Islet of Langerhans (tissue), 1 donor: Measurements from ENCODE around the gene TET3.
"Not testable (repeated sequence)": the region's sequence is repeated elsewhere in the genome, so short reads cannot be mapped to it uniquely, and the experiment has no call there.

ENCODE experiments used
- FAIRE-seq: peaks from one replicate; lab custom pipeline; 2011; peaks lifted over from hg19 to GRCh38; lab: Jason Lieb, UNC

TET3 gene

GRCh38 chr2:73984203-73984921 is at the start of gene TET3:
Gene TET3 (plus strand): TSS chr2:73984910. CDS start chr2:73986404, 1,494 bp downstream.
- no peak for FAIRE-seq

DNA sequence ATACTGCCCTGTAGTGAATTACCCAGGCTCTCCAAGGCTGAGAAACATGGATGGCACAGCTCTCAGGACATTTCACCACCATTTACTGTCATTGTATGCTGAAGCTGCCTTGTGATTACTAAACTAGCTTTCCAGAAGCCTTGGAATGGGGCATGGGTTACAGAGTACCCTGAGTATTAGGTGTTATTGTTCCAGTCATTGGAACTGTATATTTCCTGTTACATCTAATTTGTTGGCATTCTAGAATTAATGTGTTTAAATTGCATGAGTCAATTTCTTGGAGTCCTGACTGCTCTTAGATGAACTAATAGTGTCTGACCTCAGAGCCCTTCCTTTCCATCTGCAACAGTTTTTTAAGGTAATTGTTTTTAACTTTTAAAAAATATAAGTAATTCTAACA is 49.1 kb upstream of the TET3 start:
- FAIRE-seq, result no peak

DNA sequence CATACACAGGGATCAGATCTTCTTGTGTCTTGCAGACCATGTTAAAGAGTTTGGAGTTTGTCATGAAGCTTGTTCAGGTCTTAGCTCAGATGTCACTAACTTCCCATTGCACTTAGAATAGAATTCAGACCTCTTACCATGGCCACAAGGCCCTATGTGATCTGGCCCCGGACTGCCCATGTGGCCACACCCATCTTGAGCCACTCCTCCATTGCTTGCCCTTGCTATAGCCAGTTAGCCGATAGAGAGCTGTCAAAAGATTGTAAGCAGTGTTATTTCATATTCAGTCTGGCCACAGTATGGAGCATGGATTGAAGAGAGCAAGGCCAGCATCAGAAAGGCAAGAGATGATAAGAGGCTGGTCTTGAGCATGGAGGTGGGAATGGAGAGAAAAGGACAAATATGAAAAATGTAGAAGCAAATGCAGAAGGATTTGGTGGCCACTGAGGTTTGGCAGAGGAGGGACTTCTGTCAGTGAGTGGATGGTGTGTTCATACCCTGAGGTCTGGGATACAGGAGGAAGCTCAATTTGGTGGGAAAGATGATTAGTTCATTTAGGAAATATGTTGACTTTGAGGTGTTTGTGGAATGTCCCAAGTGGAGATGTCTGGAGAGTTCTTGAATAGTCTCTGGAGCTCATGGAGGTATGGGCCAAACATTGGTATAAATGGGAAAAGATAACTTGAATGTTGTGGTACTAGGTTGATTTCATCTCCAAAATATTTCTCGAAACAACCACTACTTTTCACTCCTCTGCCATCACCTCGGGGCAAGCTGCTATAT is 47.4 kb upstream of the TET3 start:
- no peak for FAIRE-seq

DNA sequence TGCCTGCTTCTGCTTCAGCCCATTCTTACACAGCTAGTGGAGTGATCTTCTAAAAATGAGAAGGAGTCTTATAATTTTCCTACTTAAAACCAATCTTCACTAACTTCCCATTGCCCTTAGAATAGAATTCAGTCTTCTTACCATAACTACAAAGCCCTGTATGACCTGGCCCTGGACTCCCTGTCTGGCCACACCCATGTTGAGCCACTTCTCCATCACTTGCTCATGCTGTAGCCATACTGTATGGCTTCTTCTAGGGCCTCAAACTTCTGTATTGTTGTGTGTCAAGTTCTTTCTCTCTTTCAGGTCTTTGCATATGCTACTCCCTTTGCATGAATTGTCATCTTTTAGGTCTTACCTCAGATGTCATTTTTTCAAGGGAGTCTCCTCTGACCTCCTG is 46.8 kb upstream of the TET3 start:
- FAIRE-seq, result no peak

DNA sequence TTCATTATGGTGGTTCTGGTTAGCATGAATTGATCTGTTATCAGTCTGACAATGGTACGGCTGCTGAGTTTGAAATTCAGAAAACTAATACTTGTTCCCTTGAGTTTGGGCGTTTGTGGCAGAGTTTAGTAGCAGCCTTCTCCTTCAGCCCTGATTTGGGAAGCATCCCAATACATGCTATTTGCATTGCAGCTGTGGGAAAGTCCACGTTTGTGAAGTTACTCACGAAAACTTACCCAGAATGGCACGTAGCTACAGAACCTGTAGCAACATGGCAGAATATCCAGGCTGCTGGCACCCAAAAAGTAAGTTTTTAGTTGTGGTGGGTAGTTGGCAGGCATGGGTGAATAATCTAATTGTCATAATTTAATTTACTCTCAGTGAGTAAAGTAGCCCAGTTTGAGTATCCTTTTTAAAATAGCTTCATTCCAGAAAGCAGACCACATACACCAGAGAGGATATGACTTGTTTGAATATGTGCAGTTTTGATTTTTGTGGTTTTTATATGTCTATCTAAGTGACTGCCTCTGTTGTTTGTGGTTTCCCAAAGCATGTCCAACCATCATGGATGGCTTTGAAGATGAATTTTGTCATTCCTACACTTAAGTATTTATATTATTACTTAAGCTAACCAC is 45.9 kb upstream of the TET3 start:
- no peak for FAIRE-seq

- FAIRE-seq, result no peak
Measured at GRCh38 chr2:73939419-73939818, 45.3 kb upstream of the TET3 start.

DNA sequence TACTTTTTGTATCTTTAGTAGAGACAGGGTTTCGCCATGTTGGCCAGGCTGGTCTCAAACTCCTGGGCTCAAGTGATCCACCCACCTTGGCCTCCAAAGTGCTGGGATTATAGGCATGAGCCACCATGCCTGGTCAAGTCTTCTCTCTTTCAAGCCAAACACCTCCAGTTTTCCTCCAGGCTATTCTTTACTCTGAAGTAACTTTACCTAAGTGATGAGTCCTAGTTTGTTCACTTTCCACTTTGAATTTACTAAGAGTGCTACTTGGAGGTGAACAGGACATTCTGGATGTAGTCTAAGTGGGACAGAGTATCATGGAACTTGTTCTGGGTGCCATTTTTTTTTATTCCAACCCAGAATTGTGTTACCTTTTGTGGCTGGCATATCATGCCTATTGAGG is 44.6 kb upstream of the TET3 start:
- not testable (repeated sequence) for FAIRE-seq

- FAIRE-seq, result no peak
Measured at GRCh38 chr2:73942664-73943063, 42.0 kb upstream of the TET3 start.

DNA sequence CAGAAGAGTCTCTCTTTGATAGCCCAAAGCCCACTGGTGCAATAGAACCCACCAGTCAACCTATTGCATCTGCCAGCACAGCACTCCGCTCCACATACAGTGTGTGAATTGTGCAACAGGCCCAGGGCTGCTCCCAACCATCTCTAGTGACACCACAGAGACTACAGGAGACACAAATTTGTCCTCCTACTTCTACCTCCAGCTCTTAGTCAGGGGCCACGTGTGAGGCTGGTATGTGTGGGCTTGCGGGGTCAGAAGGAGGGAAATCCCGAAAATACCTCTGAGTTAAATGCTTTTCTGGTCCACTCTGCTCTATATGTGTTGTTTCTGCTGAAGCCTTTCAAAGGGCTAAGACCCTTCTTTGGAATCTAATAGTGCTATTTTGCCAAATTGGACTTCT is 40.0 kb upstream of the TET3 start:
- FAIRE-seq, result no peak

DNA sequence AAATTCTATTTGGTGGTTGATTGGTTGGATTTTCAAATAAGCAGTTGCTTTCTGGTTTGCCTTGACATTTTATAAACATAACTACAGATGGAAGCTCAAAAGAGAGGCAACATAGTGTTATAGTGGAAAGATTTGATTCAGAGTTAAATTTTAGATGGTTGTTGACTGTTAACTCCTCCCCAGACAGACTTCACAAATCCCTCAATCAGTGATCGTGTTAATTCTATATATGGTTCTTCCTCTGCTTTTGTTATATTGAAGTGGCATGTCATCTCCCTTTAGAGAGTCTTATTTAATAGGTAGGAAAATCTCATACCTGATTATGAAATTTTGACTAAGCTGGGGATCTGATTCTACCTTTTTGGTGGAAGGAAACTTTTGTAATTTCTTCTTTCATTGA is 38.5 kb upstream of the TET3 start:
- no peak for FAIRE-seq

GRCh38 chr2:73946666-73947065 is 38.0 kb upstream of the TET3 start:
- no peak for FAIRE-seq

DNA sequence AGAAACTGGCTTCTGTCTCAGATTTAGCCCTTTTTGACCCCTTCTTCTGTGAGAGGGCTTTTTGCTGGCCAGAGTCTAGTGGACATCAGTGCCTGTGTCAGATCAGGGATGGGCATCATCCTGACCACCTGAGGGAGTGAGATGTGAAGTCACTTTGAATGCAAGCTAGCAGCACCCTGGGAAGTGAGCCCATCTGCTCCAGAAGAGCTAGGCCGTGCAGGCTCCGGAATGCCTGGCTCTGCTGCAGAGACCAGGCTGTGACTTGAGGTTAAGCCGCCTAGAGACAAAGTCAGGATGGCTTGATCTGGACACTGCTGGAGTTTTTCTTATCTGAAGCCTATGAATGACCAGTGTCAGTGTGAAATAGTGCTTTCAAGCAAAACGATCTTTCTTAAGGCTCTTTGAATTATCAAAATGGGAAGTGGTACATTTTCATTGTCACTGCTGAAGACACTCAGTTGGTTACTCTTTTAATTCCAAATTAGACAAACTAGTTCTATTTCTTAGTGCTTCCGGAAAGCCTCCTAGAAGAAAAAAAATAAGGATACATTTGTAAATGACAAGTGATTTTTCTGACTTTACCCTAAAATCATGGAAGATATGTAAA is 37.2 kb upstream of the TET3 start:
- no peak for FAIRE-seq

DNA sequence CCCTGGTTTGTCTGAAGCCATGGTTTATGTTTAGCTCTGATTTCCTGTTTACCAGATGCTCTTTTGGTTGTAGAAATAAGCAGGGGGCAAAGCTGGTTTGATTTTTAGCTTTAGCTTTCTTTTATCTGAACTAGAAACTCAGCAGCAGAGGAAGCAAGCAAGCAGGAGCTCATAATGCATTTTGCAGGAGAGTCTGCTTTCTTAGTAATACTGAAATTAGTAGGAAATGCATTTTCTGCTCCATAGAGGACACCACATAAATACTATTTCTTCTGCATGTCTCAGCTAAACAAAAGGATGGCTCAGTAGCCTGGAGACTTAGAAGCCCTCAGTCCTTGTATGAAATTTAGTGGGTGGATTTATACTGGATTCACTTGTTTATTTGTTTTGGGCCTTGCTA is 34.9 kb upstream of the TET3 start:
- FAIRE-seq, result no peak

- FAIRE-seq, result no peak
Measured at GRCh38 chr2:73952499-73953446, 31.9 kb upstream of the TET3 start.

- no peak for FAIRE-seq
Measured at GRCh38 chr2:73956218-73956865, 28.4 kb upstream of the TET3 start.

DNA sequence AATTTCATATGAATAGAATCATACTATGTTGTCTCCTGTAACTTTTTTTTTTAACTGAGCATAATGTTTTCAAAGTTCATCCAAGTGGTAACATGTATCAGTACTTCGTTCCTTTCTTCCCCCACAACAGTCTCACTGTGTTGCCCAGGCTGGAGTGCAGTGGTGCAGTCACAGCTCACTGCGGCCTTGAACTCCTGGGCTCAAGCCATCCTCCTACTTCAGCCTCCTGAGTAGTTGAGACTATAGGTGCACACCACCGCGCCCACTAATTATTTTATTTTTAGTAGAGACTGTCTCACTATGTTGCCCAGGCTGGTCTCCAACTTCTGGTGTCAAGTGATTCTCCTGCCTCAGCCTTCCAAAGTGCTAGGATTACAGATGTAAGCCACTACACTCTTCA is 23.4 kb upstream of the TET3 start:
- FAIRE-seq, result no peak

DNA sequence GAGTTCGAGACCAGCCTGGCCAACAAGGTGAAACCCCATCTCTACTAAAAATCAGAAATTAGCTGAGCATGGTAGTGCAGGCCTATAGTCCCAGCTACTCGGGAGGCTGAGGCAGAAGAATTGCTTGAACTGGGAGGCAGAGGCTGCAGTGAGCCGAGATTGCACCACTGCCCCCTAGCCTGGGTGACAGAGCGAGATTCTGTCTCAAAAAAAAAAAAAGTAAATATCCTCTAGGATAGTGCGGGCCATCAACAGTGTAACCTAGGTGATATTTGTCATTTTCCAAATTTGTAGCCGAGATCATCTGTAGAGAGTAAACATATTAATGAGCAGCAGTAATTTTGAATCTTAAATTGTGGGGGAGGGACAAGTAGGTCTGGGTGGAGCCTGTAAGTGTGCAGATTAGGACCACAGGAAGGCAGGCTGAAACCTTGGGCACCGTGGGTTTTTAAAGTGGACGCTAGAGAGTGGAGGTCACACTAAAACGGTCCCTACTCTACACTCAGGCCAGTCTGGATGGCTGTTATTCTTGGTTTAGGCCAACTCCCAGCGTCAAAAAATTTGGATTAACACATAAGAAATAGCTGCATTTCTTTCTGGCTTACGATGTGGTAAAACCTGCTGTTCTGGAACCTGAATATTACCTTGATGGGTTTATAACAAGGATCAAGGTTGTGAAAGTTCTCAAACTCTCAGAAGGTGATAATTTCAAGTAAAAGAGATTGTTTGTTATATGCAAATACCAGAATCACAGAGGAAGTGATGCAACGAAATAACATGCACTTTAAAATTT is 22.7 kb upstream of the TET3 start:
- FAIRE-seq, result no peak

GRCh38 chr2:73962798-73963197 is 21.9 kb upstream of the TET3 start:
- no peak for FAIRE-seq

GRCh38 chr2:73963385-73964120 is 21.2 kb upstream of the TET3 start:
- FAIRE-seq, result no peak

DNA sequence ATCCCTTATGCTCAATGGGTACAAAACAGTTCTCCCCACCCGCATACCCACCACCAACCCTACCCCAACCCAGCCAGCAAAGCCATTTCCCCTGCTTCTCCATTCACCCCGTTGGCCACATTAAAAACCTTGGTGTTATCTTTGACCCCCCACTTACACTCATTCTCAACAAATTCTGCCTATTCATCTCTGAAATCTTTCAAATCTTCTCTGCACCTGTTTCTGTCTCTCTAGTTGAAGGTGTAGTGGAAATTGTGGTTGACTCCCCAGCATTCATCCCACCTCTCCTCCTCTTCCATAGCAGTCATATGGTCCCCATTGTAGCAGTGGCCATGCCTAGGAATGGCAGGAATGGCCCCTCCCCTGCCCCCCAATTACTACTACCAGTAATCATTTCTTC is 20.5 kb upstream of the TET3 start:
- no peak for FAIRE-seq
